ENCODE data around the gene SORCS2.

The SORCS2 gene

GRCh38 chr4:7207628-7208231, 15.4 kb downstream of the SORCS2 start:
- ChIA-PET CTCF (interaction anchor here (0.5 kb wide), 1 partner anchor 151 kb away, joined by 3 read pairs; no protein-coding TSS in a partner anchor), POLR2A (ENCODE audit: low non-redundant PET) (no interaction called here)
- no peak for DNase-seq (ENCODE audit: low spot score)
- peak overlapping the region; percentile 94 for H3K27ac ChIP-seq
- TF ChIP-seq CTCF (conservative IDR thresholded peaks at IDR 0.05; ENCODE audit: low read depth), result no peak

- no peak for DNase-seq (ENCODE audit: low spot score)
- POLR2A ChIA-PET (ENCODE audit: low non-redundant PET), result no interaction called here
- H3K27ac ChIP-seq, result peak overlapping the region; percentile 94; the same call in 1 of the 2 replicates
- CTCF ChIA-PET, result no interaction called here
- no peak for TF ChIP-seq CTCF (conservative IDR thresholded peaks at IDR 0.05; ENCODE audit: low read depth)
Measured at GRCh38 chr4:7208509-7209451, 16.4 kb downstream of the SORCS2 start.

GRCh38 chr4:7209699-7210098, 17.4 kb downstream of the SORCS2 start:
- POLR2A ChIA-PET (ENCODE audit: low non-redundant PET), result no interaction called here
- no peak for TF ChIP-seq CTCF (conservative IDR thresholded peaks at IDR 0.05; ENCODE audit: low read depth)
- CTCF ChIA-PET, result interaction anchor here (0.7 kb wide), 1 partner anchor 259 kb away, joined by 5 read pairs; no protein-coding TSS in a partner anchor
- no peak for DNase-seq (ENCODE audit: low spot score)
- H3K27ac ChIP-seq, result peak overlapping the region; percentile 85

DNA sequence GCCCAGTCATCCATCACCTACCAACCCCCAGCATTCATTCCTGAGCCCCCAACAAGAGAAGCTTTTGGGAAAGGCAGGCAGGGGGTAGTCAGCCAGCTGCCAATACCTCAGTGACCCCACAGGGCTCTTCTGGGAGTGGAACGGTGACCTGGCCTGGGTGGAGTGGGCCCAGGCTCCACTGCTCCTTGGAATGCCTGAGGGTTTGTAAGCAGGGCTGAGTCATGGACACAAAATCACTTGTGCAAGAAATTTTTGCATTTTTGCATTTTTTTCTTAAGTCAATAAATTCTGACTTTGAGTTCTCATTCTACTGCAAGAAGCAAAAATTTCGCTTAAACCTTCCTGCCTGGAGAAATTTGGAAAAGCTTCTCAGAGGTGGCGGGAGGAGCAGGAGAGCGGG, 18.5 kb downstream of the SORCS2 start:
- DNase-seq (ENCODE audit: low spot score), result peak; percentile 42
- ChIA-PET CTCF (no interaction called here), POLR2A (ENCODE audit: low non-redundant PET) (no interaction called here)
- TF ChIP-seq CTCF (conservative IDR thresholded peaks at IDR 0.05; ENCODE audit: low read depth), result no peak
- peak overlapping the region; percentile 85 for H3K27ac ChIP-seq

DNA sequence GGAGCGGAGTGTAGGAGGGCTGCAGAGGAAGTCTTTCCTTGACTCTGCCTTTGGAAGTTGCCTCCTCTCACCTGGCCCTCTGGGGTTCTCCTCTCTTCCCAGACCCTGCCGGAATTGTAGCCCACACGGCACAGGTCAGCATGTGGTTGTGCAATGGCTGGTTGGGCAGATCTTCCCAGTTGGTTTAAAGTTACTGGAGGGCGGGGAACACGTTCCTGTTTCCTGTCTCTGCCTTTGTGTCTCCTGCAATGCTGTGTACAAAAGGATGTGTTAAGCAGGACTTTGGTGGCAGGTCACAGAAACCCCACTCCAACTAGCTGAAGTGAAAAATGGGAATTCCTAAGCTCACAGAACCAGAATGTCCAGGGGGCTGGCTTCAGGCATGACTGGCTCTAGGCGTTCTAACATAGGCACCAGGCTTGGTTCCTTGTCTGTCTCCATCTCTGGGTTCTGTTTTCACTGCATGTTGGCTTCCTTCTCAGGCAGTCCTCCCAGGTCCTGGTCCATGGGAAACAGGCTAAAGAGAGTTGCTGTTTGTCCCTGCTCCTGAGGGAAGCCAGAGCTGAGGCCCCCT, 19.9 kb downstream of the SORCS2 start:
- no peak for DNase-seq (ENCODE audit: low spot score)
- H3K27ac ChIP-seq, result peak overlapping the region; percentile 85
- no peak for TF ChIP-seq CTCF (conservative IDR thresholded peaks at IDR 0.05; ENCODE audit: low read depth)
- ChIA-PET CTCF (no interaction called here), POLR2A (ENCODE audit: low non-redundant PET) (no interaction called here)

- no peak for TF ChIP-seq CTCF (conservative IDR thresholded peaks at IDR 0.05; ENCODE audit: low read depth)
- ChIA-PET POLR2A (ENCODE audit: low non-redundant PET) (no interaction called here), CTCF (no interaction called here)
- no peak for DNase-seq (ENCODE audit: low spot score)
- H3K27ac ChIP-seq, result peak overlapping the region; percentile 85
Measured at GRCh38 chr4:7212921-7213320, 20.6 kb downstream of the SORCS2 start.

Measured in RWPE1 (cell line).